ENCODE data around the gene REN. TPM values are rescaled to one million over a fixed set of nuclear protein-coding genes. Genes with fewer than 3 reads are reported as not detected.
A peak's percentile ranks its signal among the peaks of the same experiment; 100 is the strongest.

Gene REN
- total and polyA plus RNA-seq, 8 donors, result 0.10 to 2.4 (median 0.20) TPM; not detected in 1

DNA sequence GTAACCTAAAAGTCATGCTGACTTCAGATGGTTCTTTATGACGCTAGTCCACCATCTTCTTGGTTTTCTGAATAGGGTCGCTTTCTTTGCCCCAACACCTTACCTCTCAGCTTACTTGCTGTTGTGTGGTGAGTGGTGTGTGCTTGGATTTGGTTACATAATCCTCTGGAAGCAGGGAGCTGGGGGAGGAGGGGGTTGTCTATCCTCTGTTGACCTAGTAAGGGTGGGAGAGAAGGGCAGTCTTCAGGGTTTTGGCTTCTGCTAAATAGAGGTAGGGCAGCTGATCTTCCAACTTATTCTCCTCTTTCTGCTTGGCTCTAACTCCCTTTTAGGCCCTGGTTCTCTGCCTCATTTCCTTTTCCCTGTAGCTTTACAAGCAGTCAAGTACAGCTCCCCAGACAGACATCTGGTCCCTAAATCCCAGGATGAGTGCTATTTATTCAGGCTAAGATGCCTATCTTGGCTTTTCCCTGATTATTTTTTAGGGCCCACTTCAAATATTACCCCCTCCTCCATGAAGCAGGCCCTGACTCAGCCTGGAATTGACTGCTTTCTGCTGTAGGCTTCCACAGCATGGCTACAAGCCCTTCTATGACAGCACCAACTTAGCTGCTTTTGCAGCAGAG, 6.4 kb upstream of the REN start:
- H3K9me3 ChIP-seq, result peaks cover 0 to 27% of the 10 kb centered on the region in 2 donors
- DNase-seq, result no peak
- H3K4me3 ChIP-seq, result no peak overlapping the region
- H3K27me3 ChIP-seq, result no peaks in the 10 kb centered on the region
- no peak for ATAC-seq
- no peaks in the 10 kb centered on the region for H3K36me3 ChIP-seq
- no peak overlapping the region for H3K27ac ChIP-seq
- intact Hi-C loops (cut with DNase I), result no loop called here
- H3K4me1 ChIP-seq, result no peaks in the 10 kb centered on the region
- TF ChIP-seq, protein P1, sequence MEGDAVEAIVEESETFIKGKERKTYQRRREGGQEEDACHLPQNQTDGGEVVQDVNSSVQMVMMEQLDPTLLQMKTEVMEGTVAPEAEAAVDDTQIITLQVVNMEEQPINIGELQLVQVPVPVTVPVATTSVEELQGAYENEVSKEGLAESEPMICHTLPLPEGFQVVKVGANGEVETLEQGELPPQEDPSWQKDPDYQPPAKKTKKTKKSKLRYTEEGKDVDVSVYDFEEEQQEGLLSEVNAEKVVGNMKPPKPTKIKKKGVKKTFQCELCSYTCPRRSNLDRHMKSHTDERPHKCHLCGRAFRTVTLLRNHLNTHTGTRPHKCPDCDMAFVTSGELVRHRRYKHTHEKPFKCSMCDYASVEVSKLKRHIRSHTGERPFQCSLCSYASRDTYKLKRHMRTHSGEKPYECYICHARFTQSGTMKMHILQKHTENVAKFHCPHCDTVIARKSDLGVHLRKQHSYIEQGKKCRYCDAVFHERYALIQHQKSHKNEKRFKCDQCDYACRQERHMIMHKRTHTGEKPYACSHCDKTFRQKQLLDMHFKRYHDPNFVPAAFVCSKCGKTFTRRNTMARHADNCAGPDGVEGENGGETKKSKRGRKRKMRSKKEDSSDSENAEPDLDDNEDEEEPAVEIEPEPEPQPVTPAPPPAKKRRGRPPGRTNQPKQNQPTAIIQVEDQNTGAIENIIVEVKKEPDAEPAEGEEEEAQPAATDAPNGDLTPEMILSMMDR (IDR thresholded peaks at IDR 0.05), result no peak

- Histone ChIP-seq H3K36me3 (no peaks in the 10 kb centered on the region), H3K4me3 (no peak overlapping the region), H3K9me3 (peaks cover 0 to 27% of the 10 kb centered on the region in 2 donors), H3K27ac (no peak overlapping the region), H3K4me1 (no peaks in the 10 kb centered on the region), H3K27me3 (no peaks in the 10 kb centered on the region)
- no peak for DNase-seq
- ATAC-seq, result peak; percentile 83
- intact Hi-C loops (cut with DNase I), result no loop called here
- TF ChIP-seq, protein P1 (IDR thresholded peaks at IDR 0.05), result no peak
Measured at GRCh38 chr1:204171751-204172178, 5.6 kb upstream of the REN start.

DNA sequence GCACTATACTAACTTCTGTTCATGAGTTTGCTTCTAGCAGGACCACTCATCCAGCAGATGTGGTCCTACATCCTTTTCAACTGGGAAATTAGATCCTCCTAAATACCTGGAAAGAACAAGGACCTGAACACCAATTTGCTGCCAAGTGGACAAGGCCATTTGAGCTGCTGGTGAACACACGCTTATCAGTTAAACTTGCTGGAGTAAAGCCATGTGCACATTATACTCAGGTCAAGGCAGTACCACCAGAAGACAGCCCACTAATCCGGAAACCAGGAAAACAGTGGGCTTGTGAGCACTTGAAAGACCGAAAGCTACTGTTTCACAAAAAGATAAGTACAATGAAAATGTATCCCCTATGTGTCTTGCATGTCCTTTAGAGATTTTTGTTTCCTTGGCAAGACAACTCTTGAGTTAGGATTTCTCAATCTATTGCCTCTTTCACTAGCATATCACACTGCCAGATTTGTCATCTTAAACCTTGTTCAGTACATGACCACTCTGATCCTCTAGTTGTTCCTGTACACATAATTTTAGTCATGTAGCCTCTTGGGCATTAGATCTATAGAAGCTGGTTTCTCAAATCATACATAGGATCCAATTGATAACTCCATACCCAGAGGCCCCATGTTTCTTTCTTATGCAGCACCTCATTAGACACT, 4.5 kb upstream of the REN start:
- no peaks in the 10 kb centered on the region for H3K4me1 ChIP-seq
- intact Hi-C loops (cut with DNase I), result no loop called here
- H3K36me3 ChIP-seq, result no peaks in the 10 kb centered on the region
- DNase-seq, result no peak
- H3K27me3 ChIP-seq, result no peaks in the 10 kb centered on the region
- peaks cover 0 to 27% of the 10 kb centered on the region in 2 donors for H3K9me3 ChIP-seq
- H3K27ac ChIP-seq, result no peak overlapping the region
- H3K4me3 ChIP-seq, result no peak overlapping the region
- no peak for ATAC-seq
- TF ChIP-seq, protein P1 (IDR thresholded peaks at IDR 0.05), result no peak

DNA sequence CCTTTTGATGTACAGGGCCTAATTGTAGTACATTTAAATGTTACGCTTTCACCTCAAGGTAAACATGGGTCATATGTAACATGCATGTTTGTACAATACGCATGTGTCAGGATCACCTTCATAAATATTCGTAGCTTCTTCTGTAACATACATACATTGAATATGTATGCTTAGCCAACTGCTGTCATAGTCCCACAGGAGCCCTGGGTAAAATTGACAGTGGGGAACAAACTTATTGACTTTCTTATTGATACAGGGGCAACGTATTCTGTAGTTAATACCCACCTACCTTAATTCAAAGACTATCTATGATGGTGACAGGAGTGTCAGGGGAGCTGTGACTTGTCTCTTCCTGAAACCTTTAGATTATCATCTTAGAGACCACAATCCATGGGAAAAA, 3.7 kb upstream of the REN start:
- ATAC-seq (no peak), DNase-seq (no peak)
- H3K4me1 ChIP-seq, result no peaks in the 10 kb centered on the region
- no peak overlapping the region for H3K4me3 ChIP-seq
- intact Hi-C loops (cut with DNase I), result no loop called here
- H3K27me3 ChIP-seq, result no peaks in the 10 kb centered on the region
- H3K36me3 ChIP-seq, result no peaks in the 10 kb centered on the region
- TF ChIP-seq, protein P1 (IDR thresholded peaks at IDR 0.05), result no peak
- no peak overlapping the region for H3K27ac ChIP-seq
- peaks cover 0 to 27% of the 10 kb centered on the region in 2 donors for H3K9me3 ChIP-seq

DNA sequence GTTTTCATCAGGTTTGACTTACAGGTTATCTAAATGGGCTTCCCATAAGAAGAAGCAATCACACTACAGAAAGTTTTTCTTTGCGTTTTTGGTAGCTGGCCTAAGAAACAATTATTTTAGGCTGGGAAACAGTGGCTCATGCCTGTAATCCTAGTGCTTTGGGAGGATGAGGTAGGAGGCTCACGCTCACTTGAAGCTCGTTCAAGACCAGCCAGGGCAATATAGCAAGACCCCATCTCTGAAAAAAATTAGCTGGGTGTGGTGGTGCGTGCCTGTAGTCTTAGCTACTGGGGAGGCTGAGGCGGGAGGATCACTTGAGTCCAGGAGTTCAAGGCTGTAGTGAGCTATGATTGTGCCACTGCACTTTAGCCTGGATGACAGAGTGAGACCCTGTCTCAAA, 1.6 kb upstream of the REN start:
- intact Hi-C loops (cut with DNase I), result no loop called here
- peaks cover 0 to 27% of the 10 kb centered on the region in 2 donors for H3K9me3 ChIP-seq
- DNase-seq (no peak), ATAC-seq (no peak)
- no peaks in the 10 kb centered on the region for H3K27me3 ChIP-seq
- peaks cover 0 to under 1% of the 10 kb centered on the region in 2 donors for H3K4me1 ChIP-seq
- H3K4me3 ChIP-seq, result no peak overlapping the region
- no peak overlapping the region for H3K27ac ChIP-seq
- H3K36me3 ChIP-seq, result no peaks in the 10 kb centered on the region
- TF ChIP-seq, protein P1 (IDR thresholded peaks at IDR 0.05), result no peak
